ENCODE measurements around the gene PILRA. TPM values are rescaled to one million over a fixed set of nuclear protein-coding genes. Genes with fewer than 3 reads are reported as not detected.
"Not testable (repeated sequence)": the region's sequence is repeated elsewhere in the genome, so short reads cannot be mapped to it uniquely, and the experiment has no call there.

PILRA gene
- total RNA-seq, 4 donors from 2014 or later = 3.3 to 8.8 (median 5.4) TPM

DNA sequence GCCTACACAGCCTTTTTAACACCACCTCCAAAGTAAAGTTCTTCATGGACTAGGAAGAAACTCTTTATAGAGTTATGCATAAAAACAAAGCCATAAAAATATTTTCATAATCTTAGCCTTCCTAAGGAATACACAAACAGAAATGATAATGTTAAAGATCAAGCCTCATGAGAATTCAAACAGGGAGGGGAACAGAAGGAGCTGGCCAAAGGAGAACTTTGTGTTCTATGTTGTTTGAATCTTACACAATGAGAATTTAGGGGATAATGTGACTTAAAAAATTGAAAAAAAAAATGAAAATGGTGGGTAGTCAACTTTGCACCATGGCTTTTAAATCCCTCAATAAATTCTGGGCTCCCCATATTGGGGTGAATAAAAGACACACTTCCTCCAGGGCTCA, 24.5 kb upstream of the PILRA start:
- no peak for DNase-seq (ENCODE audit: extremely low spot score)
- no peak for TF ChIP-seq POLR2A (IDR thresholded peaks at IDR 0.05; ENCODE audit: low read depth)
- no peak for TF ChIP-seq POLR2AphosphoS5 (IDR thresholded peaks at IDR 0.05)
- no peak for TF ChIP-seq EP300 (IDR thresholded peaks at IDR 0.05)
- TF ChIP-seq, protein P1, sequence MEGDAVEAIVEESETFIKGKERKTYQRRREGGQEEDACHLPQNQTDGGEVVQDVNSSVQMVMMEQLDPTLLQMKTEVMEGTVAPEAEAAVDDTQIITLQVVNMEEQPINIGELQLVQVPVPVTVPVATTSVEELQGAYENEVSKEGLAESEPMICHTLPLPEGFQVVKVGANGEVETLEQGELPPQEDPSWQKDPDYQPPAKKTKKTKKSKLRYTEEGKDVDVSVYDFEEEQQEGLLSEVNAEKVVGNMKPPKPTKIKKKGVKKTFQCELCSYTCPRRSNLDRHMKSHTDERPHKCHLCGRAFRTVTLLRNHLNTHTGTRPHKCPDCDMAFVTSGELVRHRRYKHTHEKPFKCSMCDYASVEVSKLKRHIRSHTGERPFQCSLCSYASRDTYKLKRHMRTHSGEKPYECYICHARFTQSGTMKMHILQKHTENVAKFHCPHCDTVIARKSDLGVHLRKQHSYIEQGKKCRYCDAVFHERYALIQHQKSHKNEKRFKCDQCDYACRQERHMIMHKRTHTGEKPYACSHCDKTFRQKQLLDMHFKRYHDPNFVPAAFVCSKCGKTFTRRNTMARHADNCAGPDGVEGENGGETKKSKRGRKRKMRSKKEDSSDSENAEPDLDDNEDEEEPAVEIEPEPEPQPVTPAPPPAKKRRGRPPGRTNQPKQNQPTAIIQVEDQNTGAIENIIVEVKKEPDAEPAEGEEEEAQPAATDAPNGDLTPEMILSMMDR (IDR thresholded peaks at IDR 0.05) = no peak
- H3K27ac ChIP-seq (replicated peaks in 1 of 4) = no peak overlapping the region

DNA sequence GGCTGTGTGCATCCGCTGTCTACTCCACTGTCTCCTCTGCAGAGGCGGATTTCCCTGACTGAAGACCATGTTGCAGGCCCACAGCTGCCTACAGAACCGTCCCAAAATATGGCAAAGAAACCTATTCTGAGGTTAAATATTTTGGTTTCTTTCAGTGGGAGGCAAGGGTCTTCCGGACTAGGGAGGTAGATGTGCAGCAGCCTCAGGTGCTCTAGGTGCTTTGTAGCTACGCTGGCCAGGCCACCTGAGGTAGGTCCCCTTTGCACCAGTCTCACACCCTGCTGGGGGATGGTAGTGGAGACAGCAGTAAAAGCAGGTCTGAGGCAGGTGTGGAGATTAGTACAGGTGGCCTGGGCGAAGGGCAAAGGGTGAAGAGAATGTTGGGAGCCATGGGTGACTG, 23.5 kb upstream of the PILRA start:
- no peaks in the 10 kb centered on the region for H3K9me3 ChIP-seq
- H3K4me3 ChIP-seq = no peak overlapping the region
- no peak overlapping the region for H3K27ac ChIP-seq (replicated peaks in 1 of 4)
- H3K4me1 ChIP-seq = peaks cover 2 to 10% (median 3%) of the 10 kb centered on the region in 4 donors
- 98% methylated on average over 4 of the region's 6 CpGs for WGBS
- no peak for DNase-seq (ENCODE audit: extremely low spot score)
- intact Hi-C loops (cut with DNase I) = no loop called here
- H3K36me3 ChIP-seq = peaks cover 60 to 91% (median 88%) of the 10 kb centered on the region in 4 donors
- no peaks in the 10 kb centered on the region for H3K27me3 ChIP-seq
- TF ChIP-seq EP300 (IDR thresholded peaks at IDR 0.05) = no peak
- TF ChIP-seq POLR2A (IDR thresholded peaks at IDR 0.05; ENCODE audit: low read depth) = no peak
- no peak for TF ChIP-seq POLR2AphosphoS5 (IDR thresholded peaks at IDR 0.05)
- TF ChIP-seq, protein P1 (IDR thresholded peaks at IDR 0.05) = no peak

More for the DNA sequence above, 24.5 kb upstream of the PILRA start:
- peaks cover 52 to 90% (median 82%) of the 10 kb centered on the region in 4 donors for H3K36me3 ChIP-seq
- no peaks in the 10 kb centered on the region for H3K27me3 ChIP-seq
- H3K4me1 ChIP-seq = peaks cover 5 to 14% (median 9%) of the 10 kb centered on the region in 4 donors
- no peak overlapping the region for H3K4me3 ChIP-seq
- H3K9me3 ChIP-seq = no peaks in the 10 kb centered on the region
- intact Hi-C loops (cut with DNase I) = no loop called here

DNA sequence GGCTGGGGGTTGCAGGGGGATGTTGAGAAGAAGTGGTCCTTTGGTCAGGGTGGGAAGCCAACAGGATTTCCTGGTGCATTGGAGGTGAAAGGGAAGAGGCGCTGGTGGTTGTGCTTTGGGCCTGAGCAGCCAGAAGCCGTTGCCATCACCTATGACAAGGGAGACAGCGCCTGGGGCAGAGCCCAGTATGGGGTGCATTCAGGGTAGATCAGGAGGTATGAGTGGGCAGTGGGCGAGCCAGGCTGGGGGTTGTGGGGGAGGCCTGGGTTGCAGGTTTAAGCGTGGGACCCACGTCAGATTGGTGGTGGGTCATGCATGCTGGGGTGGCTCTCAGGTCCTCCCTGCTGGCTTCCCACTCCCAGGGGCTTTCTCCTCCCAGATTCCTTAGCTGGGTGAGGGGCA, 21.6 kb upstream of the PILRA start:
- peaks cover 0 to 8% (median 0%) of the 10 kb centered on the region in 4 donors for H3K4me1 ChIP-seq
- intact Hi-C loops (cut with DNase I) = no loop called here
- H3K36me3 ChIP-seq = peaks cover 70 to 99% (median 98%) of the 10 kb centered on the region in 4 donors
- H3K9me3 ChIP-seq = no peaks in the 10 kb centered on the region
- no peak for TF ChIP-seq POLR2A (IDR thresholded peaks at IDR 0.05; ENCODE audit: low read depth)
- TF ChIP-seq, protein P1 (IDR thresholded peaks at IDR 0.05) = no peak
- TF ChIP-seq POLR2AphosphoS5 (IDR thresholded peaks at IDR 0.05) = no peak
- TF ChIP-seq EP300 (IDR thresholded peaks at IDR 0.05) = no peak
- WGBS = 81% methylated on average over 5 of the region's 6 CpGs
- no peak for DNase-seq (ENCODE audit: extremely low spot score)
- no peak overlapping the region for H3K27ac ChIP-seq (replicated peaks in 1 of 4)
- no peaks in the 10 kb centered on the region for H3K27me3 ChIP-seq
- H3K4me3 ChIP-seq = no peak overlapping the region

DNA sequence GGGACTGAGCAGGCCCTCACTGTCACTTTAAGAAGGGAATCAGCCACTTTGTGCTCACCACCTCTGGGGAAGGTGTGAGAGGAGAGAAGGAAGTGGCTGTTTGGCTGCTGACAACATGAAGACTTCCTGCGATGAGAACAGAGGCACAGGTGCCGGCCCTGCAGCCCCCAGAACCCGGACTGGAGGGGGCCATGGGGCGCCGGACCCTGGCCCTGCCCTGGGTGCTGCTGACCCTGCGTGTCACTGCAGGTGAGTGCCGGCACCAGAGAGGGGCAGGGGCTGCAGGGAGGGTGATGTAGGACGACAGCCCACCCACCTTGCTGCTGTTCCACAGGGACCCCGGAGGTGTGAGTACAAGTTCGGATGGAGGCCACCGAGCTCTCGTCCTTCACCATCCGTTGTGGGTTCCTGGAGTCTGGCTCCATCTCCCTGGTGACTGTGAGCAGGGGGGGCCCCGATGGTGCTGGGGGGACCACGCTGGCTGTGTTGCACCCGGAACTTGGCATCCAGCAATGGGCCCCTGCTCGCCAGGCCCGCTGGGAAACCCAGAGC, 21.0 kb upstream of the PILRA start:
- H3K9me3 ChIP-seq; H3K4me1 ChIP-seq; intact Hi-C loops (cut with DNase I); H3K27me3 ChIP-seq; H3K27ac ChIP-seq (replicated peaks in 1 of 4); DNase-seq (ENCODE audit: extremely low spot score); H3K4me3 ChIP-seq: not testable (repeated sequence)
- 92% methylated on average over 10 of the region's 18 CpGs for WGBS
- H3K36me3 ChIP-seq = peaks cover 69 to 99% (median 98%) of the 10 kb centered on the region in 4 donors

DNA sequence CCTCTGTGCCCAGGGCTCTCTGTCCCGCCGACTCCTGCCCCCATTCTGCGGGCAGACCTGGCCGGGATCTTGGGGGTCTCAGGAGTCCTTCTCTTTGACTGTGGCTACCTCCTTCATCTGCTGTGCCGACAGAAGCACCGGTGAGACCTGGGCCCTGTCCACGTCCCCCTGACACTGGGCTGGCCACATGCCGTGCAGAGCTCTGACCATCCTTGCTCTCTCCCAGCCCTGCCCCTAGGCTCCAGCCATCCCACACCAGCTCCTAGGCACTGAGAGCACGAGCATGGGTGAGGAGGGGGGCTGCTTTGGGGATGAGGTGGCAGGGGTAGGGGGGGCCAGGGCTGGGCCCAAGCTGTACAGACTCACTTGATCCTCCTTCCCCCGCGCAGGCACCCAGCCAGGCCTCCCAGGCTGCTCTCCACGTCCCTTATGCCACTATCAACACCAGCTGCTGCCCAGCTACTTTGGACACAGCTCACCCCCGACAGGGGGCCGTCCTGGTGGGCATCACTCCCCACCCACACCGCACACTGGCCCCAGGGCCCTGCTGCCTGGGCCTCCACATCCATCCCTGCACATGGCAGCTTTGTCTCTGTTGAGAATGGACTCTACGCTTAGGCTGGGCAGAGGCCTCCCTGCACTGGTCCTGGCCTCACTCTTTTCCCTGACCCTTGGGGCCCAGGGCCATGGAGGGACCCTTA, 20.2 kb upstream of the PILRA start:
- intact Hi-C loops (cut with DNase I) = no loop called here

More for the DNA sequence above, 20.2 kb upstream of the PILRA start:
- no peak for DNase-seq (ENCODE audit: extremely low spot score)
- 95% methylated on average over 14 of the region's 16 CpGs for WGBS
- no peak overlapping the region for H3K4me3 ChIP-seq
- H3K27ac ChIP-seq (replicated peaks in 1 of 4) = no peak overlapping the region
- no peak for TF ChIP-seq EP300 (IDR thresholded peaks at IDR 0.05)
- TF ChIP-seq POLR2AphosphoS5 (IDR thresholded peaks at IDR 0.05) = no peak
- TF ChIP-seq, protein P1 (IDR thresholded peaks at IDR 0.05) = no peak
- no peak for TF ChIP-seq POLR2A (IDR thresholded peaks at IDR 0.05; ENCODE audit: low read depth)
- no peaks in the 10 kb centered on the region for H3K9me3 ChIP-seq
- no peaks in the 10 kb centered on the region for H3K27me3 ChIP-seq
- peaks cover 68 to 99% (median 98%) of the 10 kb centered on the region in 4 donors for H3K36me3 ChIP-seq
- no peaks in the 10 kb centered on the region for H3K4me1 ChIP-seq

Data from esophagus muscularis mucosa (tissue), 4 donors.